Measurements from ENCODE around the gene PCARE. TPM values are rescaled to one million over a fixed set of nuclear protein-coding genes. Genes with fewer than 3 reads are reported as not detected.

The PCARE gene
- total RNA-seq, 1 donor from 2014 or later = not detected

DNA sequence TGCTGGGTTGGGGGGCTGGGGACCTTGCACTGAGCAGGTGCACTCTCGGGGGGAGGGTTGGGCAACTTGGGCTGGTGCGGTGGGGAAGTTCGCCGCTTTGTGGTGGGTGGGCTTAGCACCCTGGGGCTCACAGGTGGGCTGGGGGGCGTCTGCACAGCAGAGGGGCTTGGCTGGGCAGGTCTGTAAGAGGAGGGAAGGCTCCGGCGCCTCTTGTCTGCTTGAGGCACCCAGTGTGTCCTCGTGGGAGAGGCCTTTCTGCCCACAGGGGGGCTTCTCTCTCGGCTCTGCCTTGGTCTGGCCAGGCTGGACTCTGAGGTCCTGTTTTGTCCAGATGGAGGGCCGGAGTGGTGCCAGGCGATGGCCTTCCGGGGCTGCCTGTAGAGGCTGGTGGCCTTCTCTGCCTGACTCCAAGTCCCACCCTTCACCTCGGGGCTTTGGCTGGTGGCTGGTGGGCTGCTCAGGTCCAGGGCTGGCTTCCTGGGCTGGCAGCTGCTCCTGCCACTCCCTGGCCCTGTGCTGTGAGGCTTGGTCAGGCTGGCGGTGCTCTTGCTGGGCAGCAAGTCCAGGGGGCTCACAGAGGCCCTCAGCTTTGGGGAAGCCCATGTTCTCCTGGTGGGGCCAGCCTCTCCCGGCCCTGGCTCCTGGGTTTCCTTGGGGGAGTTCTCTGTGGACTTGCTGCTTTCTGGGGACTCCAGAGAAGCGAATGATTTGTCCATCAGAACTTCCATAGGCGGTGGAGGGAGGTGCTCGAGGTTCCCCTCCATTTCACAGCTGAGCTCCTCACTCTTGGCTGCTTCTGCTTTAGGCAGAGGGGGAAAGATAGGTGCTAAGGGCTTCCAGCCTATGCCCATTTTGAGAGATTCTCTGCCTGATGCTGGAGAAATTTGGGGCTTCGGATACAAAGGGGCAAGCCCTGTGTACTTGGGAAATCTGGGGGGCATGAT lies 3.0 kb downstream of the PCARE start:
- TF ChIP-seq, protein P1, sequence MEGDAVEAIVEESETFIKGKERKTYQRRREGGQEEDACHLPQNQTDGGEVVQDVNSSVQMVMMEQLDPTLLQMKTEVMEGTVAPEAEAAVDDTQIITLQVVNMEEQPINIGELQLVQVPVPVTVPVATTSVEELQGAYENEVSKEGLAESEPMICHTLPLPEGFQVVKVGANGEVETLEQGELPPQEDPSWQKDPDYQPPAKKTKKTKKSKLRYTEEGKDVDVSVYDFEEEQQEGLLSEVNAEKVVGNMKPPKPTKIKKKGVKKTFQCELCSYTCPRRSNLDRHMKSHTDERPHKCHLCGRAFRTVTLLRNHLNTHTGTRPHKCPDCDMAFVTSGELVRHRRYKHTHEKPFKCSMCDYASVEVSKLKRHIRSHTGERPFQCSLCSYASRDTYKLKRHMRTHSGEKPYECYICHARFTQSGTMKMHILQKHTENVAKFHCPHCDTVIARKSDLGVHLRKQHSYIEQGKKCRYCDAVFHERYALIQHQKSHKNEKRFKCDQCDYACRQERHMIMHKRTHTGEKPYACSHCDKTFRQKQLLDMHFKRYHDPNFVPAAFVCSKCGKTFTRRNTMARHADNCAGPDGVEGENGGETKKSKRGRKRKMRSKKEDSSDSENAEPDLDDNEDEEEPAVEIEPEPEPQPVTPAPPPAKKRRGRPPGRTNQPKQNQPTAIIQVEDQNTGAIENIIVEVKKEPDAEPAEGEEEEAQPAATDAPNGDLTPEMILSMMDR (IDR thresholded peaks at IDR 0.05) = no peak
- no peak for DNase-seq (ENCODE audit: low spot score)
- Mint-ChIP-seq H3K27me3 (ENCODE audit: low read depth) (peaks cover 6% of the 10 kb centered on the region), H3K4me1 (ENCODE audit: low read depth) (peaks cover 2% of the 10 kb centered on the region), H3K36me3 (ENCODE audit: low read depth) (no peaks in the 10 kb centered on the region), H3K4me3 (ENCODE audit: unreplicated experiment) (no peak overlapping the region), H3K27ac (ENCODE audit: unreplicated experiment) (no peak overlapping the region), H3K9me3 (ENCODE audit: low read depth) (no peaks in the 10 kb centered on the region)

DNA sequence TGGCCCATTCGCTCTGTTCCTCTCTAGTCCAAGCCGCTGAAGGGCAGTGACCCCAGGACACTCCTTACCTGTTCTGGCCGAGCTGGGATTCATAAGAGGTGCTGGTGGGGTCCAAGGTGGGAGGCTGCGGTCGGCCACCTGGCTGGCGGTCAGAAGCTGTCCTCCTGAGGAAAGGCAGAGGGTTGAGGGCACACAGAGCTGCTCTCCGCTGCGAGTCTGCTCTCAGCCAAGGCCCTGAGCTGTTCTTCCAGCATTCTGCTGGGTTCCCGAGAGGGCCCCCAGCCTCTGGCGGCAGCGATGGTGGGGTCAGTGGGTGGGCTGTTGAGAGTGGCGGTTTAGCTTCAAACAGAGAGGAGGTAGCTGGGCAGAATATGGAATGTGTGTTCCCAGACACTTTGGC lies 3.8 kb downstream of the PCARE start:
- TF ChIP-seq, protein P1 (IDR thresholded peaks at IDR 0.05) = no peak
- DNase-seq (ENCODE audit: low spot score) = no peak
- Mint-ChIP-seq H3K27ac (ENCODE audit: unreplicated experiment) (no peak overlapping the region), H3K9me3 (ENCODE audit: low read depth) (no peaks in the 10 kb centered on the region), H3K4me1 (ENCODE audit: low read depth) (no peaks in the 10 kb centered on the region), H3K27me3 (ENCODE audit: low read depth) (peaks cover 6% of the 10 kb centered on the region), H3K36me3 (ENCODE audit: low read depth) (no peaks in the 10 kb centered on the region), H3K4me3 (ENCODE audit: unreplicated experiment) (no peak overlapping the region)

DNA sequence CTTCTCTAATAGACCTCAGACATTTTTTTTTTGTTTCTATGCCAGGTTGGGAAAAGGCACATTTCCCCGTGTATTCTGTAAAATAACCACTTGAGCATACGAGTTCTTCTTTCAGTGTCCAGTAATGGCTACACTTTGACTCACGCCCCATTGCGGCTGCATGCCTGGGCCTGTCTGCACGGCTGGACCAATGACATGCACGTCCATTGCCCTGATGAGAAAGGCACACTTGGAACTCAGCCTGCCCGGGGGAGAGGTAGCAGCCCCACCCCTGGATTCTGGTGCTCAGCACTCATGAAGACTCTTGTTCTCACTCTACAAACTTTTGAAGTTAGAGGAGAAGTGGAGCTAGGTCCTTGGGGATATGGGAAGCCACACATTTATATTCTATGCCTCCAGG lies 5.8 kb downstream of the PCARE start:
- Mint-ChIP-seq H3K36me3 (ENCODE audit: low read depth) (no peaks in the 10 kb centered on the region), H3K4me3 (ENCODE audit: unreplicated experiment) (no peak overlapping the region), H3K9me3 (ENCODE audit: low read depth) (no peaks in the 10 kb centered on the region), H3K4me1 (ENCODE audit: low read depth) (no peaks in the 10 kb centered on the region), H3K27me3 (ENCODE audit: low read depth) (no peaks in the 10 kb centered on the region), H3K27ac (ENCODE audit: unreplicated experiment) (no peak overlapping the region)
- TF ChIP-seq, protein P1 (IDR thresholded peaks at IDR 0.05) = no peak
- DNase-seq (ENCODE audit: low spot score) = no peak

DNA sequence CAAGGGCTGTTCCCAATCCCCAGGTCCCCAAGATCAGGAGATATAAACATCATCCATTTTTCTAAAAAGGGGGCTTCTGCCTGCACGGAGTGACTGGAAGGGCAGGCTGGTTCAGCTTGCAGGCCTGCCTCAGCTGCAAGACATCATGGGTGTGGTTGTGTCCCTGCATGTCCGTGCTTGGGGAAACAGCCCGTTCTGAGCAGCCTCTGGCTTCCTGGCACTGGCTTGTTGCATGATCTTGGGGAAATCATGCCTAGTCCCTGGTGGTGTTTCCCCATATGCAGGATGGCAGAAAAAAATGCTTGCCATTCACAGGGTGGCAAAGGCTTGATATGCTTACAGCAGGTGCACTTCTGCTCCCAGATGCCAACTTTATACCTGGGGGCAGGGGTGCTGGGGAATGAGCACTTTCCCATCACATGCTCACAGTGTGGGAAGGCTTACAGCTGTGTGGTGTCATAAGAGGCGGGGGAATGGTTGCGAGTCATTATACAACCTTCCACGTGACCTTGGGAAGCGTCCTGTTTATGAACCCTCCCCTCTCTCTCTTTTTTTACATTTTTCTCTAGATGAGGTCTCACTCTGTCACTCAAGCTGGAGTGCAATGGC lies 7.2 kb downstream of the PCARE start:
- TF ChIP-seq, protein P1 (IDR thresholded peaks at IDR 0.05) = no peak
- H3K9me3 Mint-ChIP-seq (ENCODE audit: low read depth) = no peaks in the 10 kb centered on the region
- no peak overlapping the region for H3K27ac Mint-ChIP-seq (ENCODE audit: unreplicated experiment)
- no peak for DNase-seq (ENCODE audit: low spot score)
- H3K36me3 Mint-ChIP-seq (ENCODE audit: low read depth) = no peaks in the 10 kb centered on the region
- no peaks in the 10 kb centered on the region for H3K4me1 Mint-ChIP-seq (ENCODE audit: low read depth)
- no peak overlapping the region for H3K4me3 Mint-ChIP-seq (ENCODE audit: unreplicated experiment)
- no peaks in the 10 kb centered on the region for H3K27me3 Mint-ChIP-seq (ENCODE audit: low read depth)

DNA sequence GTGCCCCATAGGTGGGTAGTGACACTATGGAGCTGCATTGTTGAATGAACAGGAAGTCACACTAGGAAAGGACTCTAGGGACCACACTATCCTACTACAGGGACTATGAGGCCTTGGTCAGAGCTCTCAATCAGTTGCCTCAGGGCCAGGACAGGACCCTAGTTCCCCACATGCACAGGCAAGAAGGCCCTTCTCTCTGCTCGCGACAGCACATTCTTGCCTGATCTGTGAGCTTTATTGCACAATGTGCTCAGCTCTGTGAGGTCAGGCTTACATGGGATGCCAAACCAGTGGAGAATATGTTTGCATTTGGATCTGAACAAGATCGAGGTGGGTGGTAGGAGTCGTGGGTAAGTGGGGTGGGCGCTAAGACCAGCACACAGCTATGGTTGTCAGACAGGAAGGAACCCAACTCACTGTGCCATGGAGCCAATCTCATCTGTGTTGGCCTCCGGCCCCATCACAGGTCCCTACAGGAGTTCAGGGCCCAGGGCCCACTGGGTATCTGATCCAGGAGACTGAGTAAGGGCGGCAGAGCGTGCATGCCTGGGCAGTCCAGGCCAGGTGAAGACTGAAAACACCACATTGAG lies 8.0 kb downstream of the PCARE start:
- no peak overlapping the region for H3K4me3 Mint-ChIP-seq (ENCODE audit: unreplicated experiment)
- no peaks in the 10 kb centered on the region for H3K9me3 Mint-ChIP-seq (ENCODE audit: low read depth)
- no peaks in the 10 kb centered on the region for H3K4me1 Mint-ChIP-seq (ENCODE audit: low read depth)
- no peak overlapping the region for H3K27ac Mint-ChIP-seq (ENCODE audit: unreplicated experiment)
- no peak for DNase-seq (ENCODE audit: low spot score)
- TF ChIP-seq, protein P1 (IDR thresholded peaks at IDR 0.05) = no peak
- H3K27me3 Mint-ChIP-seq (ENCODE audit: low read depth) = no peaks in the 10 kb centered on the region
- no peaks in the 10 kb centered on the region for H3K36me3 Mint-ChIP-seq (ENCODE audit: low read depth)

All from chondrocyte (in vitro differentiated cells).